Measurements from ENCODE around the gene NLRC5. TPM values are rescaled to one million over a fixed set of nuclear protein-coding genes. Genes with fewer than 3 reads are reported as not detected.

NLRC5 gene
- total RNA-seq, 1 experiment from 2014 or later = 0.98 TPM

GRCh38 chr16:57058291-57058861 is 69.0 kb downstream of the NLRC5 start:
- H3K9me2 ChIP-seq (replicated peaks; ENCODE audit: low read length) = no peaks in the 10 kb centered on the region
- H3K4me2 ChIP-seq (ENCODE audit: low read length) = no peak overlapping the region
- H3K9me3 ChIP-seq (ENCODE audit: low read length) = no peaks in the 10 kb centered on the region
- intact Hi-C loops (cut with micrococcal nuclease) = no loop called here
- H3K27ac ChIP-seq (ENCODE audit: low read length) = no peak overlapping the region
- H4K20me1 ChIP-seq (ENCODE audit: low read length) = no peaks in the 10 kb centered on the region
- ATAC-seq (no peak), DNase-seq (no peak)
- H3K9ac ChIP-seq (ENCODE audit: low read length) = no peak overlapping the region
- no peaks in the 10 kb centered on the region for H3K27me3 ChIP-seq (ENCODE audit: low read length)
- H3F3A ChIP-seq (ENCODE audit: low read length, unreplicated experiment) = no peaks in the 10 kb centered on the region
- ChIA-PET POLR2A (ENCODE audit: unreplicated experiment) (no interaction called here), CTCF (no interaction called here)
- no TSS peak for BruUV-seq (replicated peaks)
- no peak overlapping the region for H2AFZ ChIP-seq (ENCODE audit: low read length)
- no peaks in the 10 kb centered on the region for H3K36me3 ChIP-seq (ENCODE audit: low read depth, low read length)
- TF ChIP-seq EZH2 (IDR thresholded peaks at IDR 0.05; ENCODE audit: low read length, unreplicated experiment) (no peak), CTCF (conservative IDR thresholded peaks at IDR 0.05; ENCODE audit: low read depth, low read length) (no peak), EZH2phosphoT487 (IDR thresholded peaks at IDR 0.05; ENCODE audit: borderline replicate concordance, low read length) (no peak)
- 0 out of 2 replicates have a peak, but pooled peaks cover 5% of the 10 kb centered on the region for H3K4me1 ChIP-seq (ENCODE audit: insufficient read depth, low read length)
- no peaks in the 10 kb centered on the region for H3K79me2 ChIP-seq (ENCODE audit: low read length)
- no peak overlapping the region for H3K4me3 ChIP-seq (ENCODE audit: low read length)

- Histone ChIP-seq H3K27me3 (ENCODE audit: low read length) (no peaks in the 10 kb centered on the region), H3K4me3 (ENCODE audit: low read length) (no peak overlapping the region), H3K4me2 (ENCODE audit: low read length) (no peak overlapping the region), H3K4me1 (ENCODE audit: insufficient read depth, low read length) (0 out of 2 replicates have a peak, but pooled peaks cover 5% of the 10 kb centered on the region), H3K27ac (ENCODE audit: low read length) (no peak overlapping the region), H3K9ac (ENCODE audit: low read length) (no peak overlapping the region), H3K79me2 (ENCODE audit: low read length) (no peaks in the 10 kb centered on the region), H4K20me1 (ENCODE audit: low read length) (no peaks in the 10 kb centered on the region), H2AFZ (ENCODE audit: low read length) (no peak overlapping the region), H3K36me3 (ENCODE audit: low read depth, low read length) (no peaks in the 10 kb centered on the region), H3K9me3 (ENCODE audit: low read length) (no peaks in the 10 kb centered on the region), H3F3A (ENCODE audit: low read length, unreplicated experiment) (no peaks in the 10 kb centered on the region), H3K9me2 (replicated peaks; ENCODE audit: low read length) (no peaks in the 10 kb centered on the region)
- ATAC-seq (no peak), DNase-seq (no peak)
- intact Hi-C loops (cut with micrococcal nuclease) = no loop called here
- POLR2A ChIA-PET (ENCODE audit: unreplicated experiment) = no interaction called here
- BruUV-seq (replicated peaks) = no TSS peak
- CTCF ChIA-PET = no interaction called here
- TF ChIP-seq CTCF (conservative IDR thresholded peaks at IDR 0.05; ENCODE audit: low read depth, low read length) (no peak), EZH2phosphoT487 (IDR thresholded peaks at IDR 0.05; ENCODE audit: borderline replicate concordance, low read length) (no peak), EZH2 (IDR thresholded peaks at IDR 0.05; ENCODE audit: low read length, unreplicated experiment) (no peak)
Observed at GRCh38 chr16:57060323-57061083, 71.1 kb downstream of the NLRC5 start.
